ENCODE data around the gene DCPS. TPM values are rescaled to one million over a fixed set of nuclear protein-coding genes. Genes with fewer than 3 reads are reported as not detected.

DCPS gene
- total and polyA plus RNA-seq, 2 of the 4 experiments (the other 2 are of a cell fraction), result 19.7 to 34.8 TPM

DNA sequence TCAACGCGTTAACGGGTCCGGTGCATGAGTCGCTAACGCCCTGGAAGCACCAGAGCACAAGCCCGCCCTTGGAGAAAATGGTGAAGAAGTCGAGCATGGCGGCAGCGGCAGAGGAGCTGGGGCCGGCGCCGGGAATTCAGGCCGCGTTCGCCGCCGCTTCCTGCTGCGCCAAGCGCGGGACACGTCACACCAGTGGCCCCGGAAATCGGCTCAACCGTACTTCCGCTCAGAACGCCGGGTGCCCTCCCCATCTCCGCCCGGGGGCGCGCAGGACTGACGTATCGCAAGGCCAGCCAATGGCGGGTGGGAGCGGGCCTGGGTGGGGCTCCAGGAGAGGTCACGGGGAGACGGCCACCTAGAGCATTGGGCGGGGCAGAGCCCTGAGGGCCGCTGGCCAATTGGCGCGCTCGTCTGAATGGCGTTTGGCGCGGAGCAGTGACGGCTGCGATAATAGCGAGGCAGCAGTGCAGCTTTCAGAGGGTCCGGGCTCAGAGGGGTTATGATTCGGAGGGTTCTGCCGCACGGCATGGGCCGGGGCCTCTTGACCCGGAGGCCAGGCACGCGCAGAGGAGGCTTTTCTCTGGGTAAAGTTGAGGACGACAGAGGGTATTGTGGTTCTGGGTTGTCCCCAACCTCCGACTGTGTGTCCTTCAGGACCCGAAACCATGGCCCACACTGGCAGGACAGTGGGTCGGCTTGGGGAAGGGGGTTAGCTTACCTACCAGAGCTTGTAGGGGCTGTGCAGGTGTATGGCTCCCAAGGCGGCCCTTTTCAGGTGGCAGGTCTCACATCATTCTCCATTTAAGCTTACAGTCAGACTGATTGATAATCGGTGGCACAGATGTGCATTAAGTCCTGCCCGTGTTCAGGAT lies 34.9 kb upstream of the DCPS start, which contains the start of the genes FOXRED1 and SRPRA:
FOXRED1 (plus strand) TSS at position 447 of the 872 bp plus-strand sequence; CDS start at position 500, 53 bp downstream.
SRPRA (minus strand) TSS at position 188 of the 872 bp plus-strand sequence; CDS start at position 97, 91 bp downstream.
- WGBS, 2 experiments (ENCODE audit: extremely low coverage in 2 of 2, insufficient read length in 1 of 2), result 1% methylated on average over 47 of the region's 64 CpGs; no CpG with 5 or more reads in 1 of the 2 experiments
- Histone ChIP-seq H2BK5ac (ENCODE audit: low read depth, low read length, poor library complexity, severe bottlenecking) (peak within 1 kb of the TSS; percentile 83), H2AFZ (replicated peaks; ENCODE audit: low read length, poor library complexity) (peak within 1 kb of the TSS; percentile 98), H3K9me3 (ENCODE audit: control insufficient read depth, insufficient read depth, low read length) (no peaks in the 10 kb centered on the region), H3K27ac (ENCODE audit: insufficient read depth, low read length) (peak within 1 kb of the TSS; percentile 97), H3K14ac (replicated peaks; ENCODE audit: low read depth, low read length) (peak within 1 kb of the TSS; percentile 100), H3K4me3 (ENCODE audit: insufficient read depth, low read depth, low read length) (peak within 1 kb of the TSS; percentile 86), H4K5ac (ENCODE audit: low read depth, low read length) (peak within 1 kb of the TSS; percentile 94), H3K4ac (ENCODE audit: low read depth, low read length) (peak within 1 kb of the TSS; percentile 99), H4K91ac (ENCODE audit: insufficient read depth, low read depth, low read length) (peak within 1 kb of the TSS; percentile 98), H3K4me1 (ENCODE audit: control insufficient read depth, insufficient read depth, low read length) (peaks cover 3% of the 10 kb centered on the region; the same call in 1 of the 2 replicates), H2BK15ac (ENCODE audit: low read depth, low read length) (peak within 1 kb of the TSS; percentile 45; the same call in 1 of the 3 replicates), H3K27me3 (ENCODE audit: control insufficient read depth, insufficient read depth, low read length) (no peaks in the 10 kb centered on the region), H2AK9ac (replicated peaks; ENCODE audit: low read depth, low read length, poor library complexity) (peak within 1 kb of the TSS; percentile 97), H3K36me3 (ENCODE audit: control insufficient read depth, insufficient read depth, low read length) (peaks cover 39% of the 10 kb centered on the region), H3K56ac (ENCODE audit: extremely low read depth, insufficient read depth, low read length) (peak within 1 kb of the TSS; percentile 98), H3K18ac (ENCODE audit: low read depth, low read length) (peak within 1 kb of the TSS; percentile 91), H3K9me1 (ENCODE audit: insufficient read depth, low read length) (peaks cover 12% of the 10 kb centered on the region), H4K8ac (ENCODE audit: low read depth in 2 of 2, low read length in 2 of 2) (peak within 1 kb of the TSS; percentile 99 to 100), H2AK5ac (ENCODE audit: low read depth, low read length) (peak within 1 kb of the TSS; percentile 97), H3K79me1 (ENCODE audit: low read depth in 1 of 2, low read length in 2 of 2) (peaks cover 44 to 73% of the 10 kb centered on the region in 2 experiments), H3K9ac (ENCODE audit: low read depth, low read length) (peak within 1 kb of the TSS; percentile 99), H3K23ac (ENCODE audit: low read depth, low read length) (peak within 1 kb of the TSS; percentile 99), H2BK20ac (ENCODE audit: low read depth, low read length) (peak within 1 kb of the TSS; percentile 50; the same call in 1 of the 2 replicates), H2BK120ac (ENCODE audit: low read depth, low read length) (peak within 1 kb of the TSS; percentile 85), H3K4me2 (ENCODE audit: low read depth, low read length) (peak within 1 kb of the TSS; percentile 99), H4K20me1 (ENCODE audit: insufficient read depth, low read length) (peaks cover 5% of the 10 kb centered on the region; the same call in 1 of the 2 replicates)
- ATAC-seq (ENCODE audit: low read depth), result peak; percentile 100
- TSS peak; percentile 48 for BruUV-seq (replicated peaks)
- peak; percentile 99 for DNase-seq
- dilution Hi-C loops (cut with HindIII; ENCODE audit: low sequenced_read_pairs, unreplicated experiment) (no loop called here), intact Hi-C loops (cut with micrococcal nuclease) (no loop called here), in situ Hi-C loops (cut with MboI; ENCODE audit: low sequenced_read_pairs) (no loop called here)
- POLR2A ChIA-PET (ENCODE audit: unreplicated experiment), result no interaction called here
- CTCF ChIA-PET, result no interaction called here
- TF ChIP-seq RFX5 (IDR thresholded peaks at IDR 0.05; ENCODE audit: low read depth, low read length), result 0 out of 2 replicates have a peak, but pooled peaks have one; percentile 9
- TF ChIP-seq NFE2L2 (IDR thresholded peaks at IDR 0.05; ENCODE audit: low read depth, low read length), result 0 out of 2 replicates have a peak, but pooled peaks have one; percentile 5
- TF ChIP-seq, protein P1, sequence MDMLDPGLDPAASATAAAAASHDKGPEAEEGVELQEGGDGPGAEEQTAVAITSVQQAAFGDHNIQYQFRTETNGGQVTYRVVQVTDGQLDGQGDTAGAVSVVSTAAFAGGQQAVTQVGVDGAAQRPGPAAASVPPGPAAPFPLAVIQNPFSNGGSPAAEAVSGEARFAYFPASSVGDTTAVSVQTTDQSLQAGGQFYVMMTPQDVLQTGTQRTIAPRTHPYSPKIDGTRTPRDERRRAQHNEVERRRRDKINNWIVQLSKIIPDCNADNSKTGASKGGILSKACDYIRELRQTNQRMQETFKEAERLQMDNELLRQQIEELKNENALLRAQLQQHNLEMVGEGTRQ (IDR thresholded peaks at IDR 0.05; ENCODE audit: low read depth, low read length), result peak; percentile 91
- TF ChIP-seq, protein P2, sequence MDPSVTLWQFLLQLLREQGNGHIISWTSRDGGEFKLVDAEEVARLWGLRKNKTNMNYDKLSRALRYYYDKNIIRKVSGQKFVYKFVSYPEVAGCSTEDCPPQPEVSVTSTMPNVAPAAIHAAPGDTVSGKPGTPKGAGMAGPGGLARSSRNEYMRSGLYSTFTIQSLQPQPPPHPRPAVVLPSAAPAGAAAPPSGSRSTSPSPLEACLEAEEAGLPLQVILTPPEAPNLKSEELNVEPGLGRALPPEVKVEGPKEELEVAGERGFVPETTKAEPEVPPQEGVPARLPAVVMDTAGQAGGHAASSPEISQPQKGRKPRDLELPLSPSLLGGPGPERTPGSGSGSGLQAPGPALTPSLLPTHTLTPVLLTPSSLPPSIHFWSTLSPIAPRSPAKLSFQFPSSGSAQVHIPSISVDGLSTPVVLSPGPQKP (IDR thresholded peaks at IDR 0.05; ENCODE audit: borderline replicate concordance, low read depth, low read length), result no peak
- no peak for TF ChIP-seq CEBPB (IDR thresholded peaks at IDR 0.05; ENCODE audit: low read depth, low read length)
- no peak for TF ChIP-seq MAFK (IDR thresholded peaks at IDR 0.05; ENCODE audit: low read depth, low read length)
- TF ChIP-seq RAD21 (IDR thresholded peaks at IDR 0.05; ENCODE audit: low read length), result no peak
- TF ChIP-seq POLR2A (IDR thresholded peaks at IDR 0.05; ENCODE audit: low read depth, low read length), result peak; percentile 86
- TF ChIP-seq, protein P3, sequence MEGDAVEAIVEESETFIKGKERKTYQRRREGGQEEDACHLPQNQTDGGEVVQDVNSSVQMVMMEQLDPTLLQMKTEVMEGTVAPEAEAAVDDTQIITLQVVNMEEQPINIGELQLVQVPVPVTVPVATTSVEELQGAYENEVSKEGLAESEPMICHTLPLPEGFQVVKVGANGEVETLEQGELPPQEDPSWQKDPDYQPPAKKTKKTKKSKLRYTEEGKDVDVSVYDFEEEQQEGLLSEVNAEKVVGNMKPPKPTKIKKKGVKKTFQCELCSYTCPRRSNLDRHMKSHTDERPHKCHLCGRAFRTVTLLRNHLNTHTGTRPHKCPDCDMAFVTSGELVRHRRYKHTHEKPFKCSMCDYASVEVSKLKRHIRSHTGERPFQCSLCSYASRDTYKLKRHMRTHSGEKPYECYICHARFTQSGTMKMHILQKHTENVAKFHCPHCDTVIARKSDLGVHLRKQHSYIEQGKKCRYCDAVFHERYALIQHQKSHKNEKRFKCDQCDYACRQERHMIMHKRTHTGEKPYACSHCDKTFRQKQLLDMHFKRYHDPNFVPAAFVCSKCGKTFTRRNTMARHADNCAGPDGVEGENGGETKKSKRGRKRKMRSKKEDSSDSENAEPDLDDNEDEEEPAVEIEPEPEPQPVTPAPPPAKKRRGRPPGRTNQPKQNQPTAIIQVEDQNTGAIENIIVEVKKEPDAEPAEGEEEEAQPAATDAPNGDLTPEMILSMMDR (conservative IDR thresholded peaks at IDR 0.05; ENCODE audit: low read depth, low read length), result no peak
- TF ChIP-seq MXI1 (IDR thresholded peaks at IDR 0.05; ENCODE audit: borderline replicate concordance, low read depth, low read length), result peak; percentile 83; the same call in 1 of the 2 replicates
- TF ChIP-seq CHD1 (IDR thresholded peaks at IDR 0.05; ENCODE audit: low read depth, low read length), result no peak
- TF ChIP-seq RCOR1 (IDR thresholded peaks at IDR 0.05; ENCODE audit: insufficient replicate concordance, low read length), result no peak
- TF ChIP-seq MAZ (IDR thresholded peaks at IDR 0.05; ENCODE audit: borderline replicate concordance, low read depth, low read length), result peak; percentile 100

All from IMR-90 (cell line).